Right atrium auricular region (tissue), 2 donors: ENCODE results near the gene PRR12. TPM values are rescaled to one million over a fixed set of nuclear protein-coding genes. Genes with fewer than 3 reads are reported as not detected.
A peak's percentile ranks its signal among the peaks of the same experiment; 100 is the strongest.

Source experiments
- DNase-seq: peaks from one replicate; pipeline ENCODE4 v3.0.0-alpha.2; 2019; ENCODE audit warnings: low spot score
- H3K27ac ChIP-seq, 2 donors: fragments of 200-600 bp; sonication (generic); 1 replicate in 1 of 2; 2 replicates in 1 of 2; pipeline ENCODE4 v1.5.1; 2016 to 2019
- H3K27me3 ChIP-seq, 2 donors: fragments of 200-600 bp; sonication (generic); one replicate each; pipeline versions ENCODE4 v1.5.1 to v1.6.0; 2017 to 2019
- H3K36me3 ChIP-seq: fragments of 200-600 bp; sonication (generic); one replicate; pipeline ENCODE4 v1.5.1; 2016
- H3K4me1 ChIP-seq, 2 donors: fragments of 200-600 bp; sonication (generic); one replicate each; pipeline versions ENCODE4 v1.5.1 to v1.6.0; 2017 to 2019
- H3K4me3 ChIP-seq, 2 donors: fragments of 200-600 bp; sonication (generic); 1 replicate in 1 of 2; 2 replicates in 1 of 2; pipeline ENCODE4 v1.5.1; 2017 to 2019; ENCODE audit warnings: mild to moderate bottlenecking in 1 of 2, moderate library complexity in 1 of 2
- H3K9me3 ChIP-seq, 2 donors: fragments of 200-600 bp; sonication (generic); one replicate each; pipeline ENCODE4 v1.5.1; 2019
- CTCF ChIP-seq, 2 donors: fragments of 200-600 bp; sonication (generic); IDR thresholded peaks; one replicate each; pipeline ENCODE4 v1.5.1; 2019; ENCODE audit warnings: antibody characterized with exemption in 2 of 2
- total RNA-seq, 2 donors: library from RNA; depleted of rRNA; stranded (reverse); fragments of >200 nt; gene quantifications; one replicate each; pipeline ENCODE4 v1.1.0, GENCODE V29; 2016

Gene PRR12
- total RNA-seq, 2 donors from 2014 or later = 6.6 to 13.3 TPM

- Histone ChIP-seq H3K4me1 (peaks cover 0 to 60% of the 10 kb centered on the region in 2 donors), H3K36me3 (peaks cover 11% of the 10 kb centered on the region), H3K9me3 (no peaks in the 10 kb centered on the region), H3K27ac (peak overlapping the region; percentile 99 to 100), H3K4me3 (peak overlapping the region; percentile 74 to 96), H3K27me3 (no peaks in the 10 kb centered on the region)
- peak; percentile 92 for DNase-seq
- no peak for TF ChIP-seq CTCF (IDR thresholded peaks at IDR 0.05)
Observed at GRCh38 chr19:49637821-49638738, 47.1 kb downstream of the PRR12 start.

GRCh38 chr19:49639401-49640112 lies 48.6 kb downstream of the PRR12 start:
- DNase-seq = no peak
- Histone ChIP-seq H3K4me1 (peaks cover 0 to 75% of the 10 kb centered on the region in 2 donors), H3K27ac (peak overlapping the region; percentile 99 to 100), H3K36me3 (peaks cover 11% of the 10 kb centered on the region), H3K9me3 (no peaks in the 10 kb centered on the region), H3K4me3 (peak overlapping the region; percentile 74 to 96), H3K27me3 (no peaks in the 10 kb centered on the region)
- no peak for TF ChIP-seq CTCF (IDR thresholded peaks at IDR 0.05)

- Histone ChIP-seq H3K4me3 (peak within 1 kb of the TSS; percentile 96 to 97), H3K9me3 (no peaks in the 10 kb centered on the region), H3K36me3 (peaks cover 11% of the 10 kb centered on the region), H3K4me1 (peaks cover 0 to 78% of the 10 kb centered on the region in 2 donors), H3K27ac (peak within 1 kb of the TSS; percentile 99 to 100), H3K27me3 (no peaks in the 10 kb centered on the region)
- TF ChIP-seq CTCF (IDR thresholded peaks at IDR 0.05) = no peak
- DNase-seq = peak; percentile 100
Observed at GRCh38 chr19:49640113-49640898, 49.3 kb downstream of the PRR12 start, which contains the start of gene RRAS. Gene RRAS, minus strand, starts transcription at chr19:49640143. Its CDS starts 45 bp downstream, at chr19:49640098.

- Histone ChIP-seq H3K27me3 (no peaks in the 10 kb centered on the region), H3K4me3 (peak within 1 kb of the TSS; percentile 96 to 97), H3K4me1 (peaks cover 0 to 67% of the 10 kb centered on the region in 2 donors), H3K27ac (peak within 1 kb of the TSS; percentile 99 to 100), H3K9me3 (no peaks in the 10 kb centered on the region), H3K36me3 (peaks cover 9% of the 10 kb centered on the region)
- no peak for TF ChIP-seq CTCF (IDR thresholded peaks at IDR 0.05)
- peak; percentile 100 for DNase-seq
Observed at GRCh38 chr19:49641688-49642491, 50.9 kb downstream of the PRR12 start, which contains the start of gene SCAF1. Gene SCAF1, plus strand, starts transcription at chr19:49642209. Its CDS starts 2,818 bp downstream, at chr19:49645027.
